EH (cell line): ENCODE data around the gene TJP1.
"Not testable (repeated sequence)": the region's sequence is repeated elsewhere in the genome, so short reads cannot be mapped to it uniquely, and the experiment has no call there.

Source experiments
- DNase-seq: peaks from one replicate; pipeline ENCODE4 v3.0.0-alpha.2; 2015; ENCODE audit warnings: low read depth

Gene TJP1

DNA sequence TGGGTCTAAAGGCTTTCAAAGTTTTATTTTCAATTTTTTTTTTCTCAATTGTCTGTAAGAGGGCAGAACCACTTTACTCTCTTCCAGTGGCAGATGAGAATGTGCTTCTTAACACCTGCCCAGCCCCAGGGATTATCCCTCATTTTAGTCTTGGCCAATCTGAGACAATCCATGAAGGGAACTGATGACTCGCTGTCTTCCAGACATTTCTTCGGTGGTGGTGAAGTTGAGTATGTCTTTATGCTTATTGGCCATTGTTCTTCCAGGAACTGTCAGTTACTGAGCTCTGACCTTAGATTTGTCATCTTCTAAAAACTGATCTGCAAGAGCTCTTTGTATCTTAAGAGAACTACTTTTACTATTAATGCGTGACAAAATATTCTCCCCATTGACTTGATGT is 139.5 kb downstream of the TJP1 start:
- DNase-seq: peak; percentile 30

DNA sequence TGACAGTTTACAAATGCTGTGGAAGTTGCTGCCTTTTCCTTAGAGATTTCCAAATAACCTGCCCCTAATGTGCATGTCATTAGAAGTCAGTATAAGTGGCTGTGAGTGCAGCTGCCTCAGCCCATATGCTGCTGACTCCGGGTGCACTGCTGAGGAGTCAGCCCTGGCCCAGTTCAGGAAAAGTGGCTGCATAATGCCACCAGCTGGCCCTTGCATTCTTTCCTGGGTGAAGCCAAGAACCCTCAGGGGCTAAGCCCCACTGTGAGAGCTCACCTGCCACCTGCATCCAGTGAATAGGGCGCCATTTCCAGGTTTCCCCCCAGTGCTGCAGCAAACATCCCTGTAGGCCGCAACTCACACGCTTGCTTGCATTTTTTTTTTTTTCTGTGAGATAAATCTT is 139.9 kb downstream of the TJP1 start:
- no peak for DNase-seq

DNA sequence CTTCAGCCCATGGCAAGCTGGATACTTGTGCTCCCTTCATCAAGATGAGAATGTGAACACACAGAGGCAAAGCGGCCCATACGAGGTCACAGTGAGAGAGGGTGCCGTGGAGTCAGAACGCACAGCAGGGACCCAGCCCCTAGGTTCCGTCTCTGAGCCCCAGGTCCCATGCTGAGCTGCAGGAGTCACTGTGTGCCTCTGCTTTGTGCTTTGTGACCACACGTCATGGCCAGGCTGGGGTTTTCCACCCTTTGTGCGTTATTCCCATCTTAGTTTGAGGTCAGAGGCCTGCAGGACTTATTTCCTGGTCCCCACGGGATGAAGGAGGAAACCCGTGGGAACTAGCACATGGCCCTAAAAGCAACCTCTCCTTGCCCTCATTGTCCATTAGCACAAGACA is 140.3 kb downstream of the TJP1 start:
- no peak for DNase-seq

DNA sequence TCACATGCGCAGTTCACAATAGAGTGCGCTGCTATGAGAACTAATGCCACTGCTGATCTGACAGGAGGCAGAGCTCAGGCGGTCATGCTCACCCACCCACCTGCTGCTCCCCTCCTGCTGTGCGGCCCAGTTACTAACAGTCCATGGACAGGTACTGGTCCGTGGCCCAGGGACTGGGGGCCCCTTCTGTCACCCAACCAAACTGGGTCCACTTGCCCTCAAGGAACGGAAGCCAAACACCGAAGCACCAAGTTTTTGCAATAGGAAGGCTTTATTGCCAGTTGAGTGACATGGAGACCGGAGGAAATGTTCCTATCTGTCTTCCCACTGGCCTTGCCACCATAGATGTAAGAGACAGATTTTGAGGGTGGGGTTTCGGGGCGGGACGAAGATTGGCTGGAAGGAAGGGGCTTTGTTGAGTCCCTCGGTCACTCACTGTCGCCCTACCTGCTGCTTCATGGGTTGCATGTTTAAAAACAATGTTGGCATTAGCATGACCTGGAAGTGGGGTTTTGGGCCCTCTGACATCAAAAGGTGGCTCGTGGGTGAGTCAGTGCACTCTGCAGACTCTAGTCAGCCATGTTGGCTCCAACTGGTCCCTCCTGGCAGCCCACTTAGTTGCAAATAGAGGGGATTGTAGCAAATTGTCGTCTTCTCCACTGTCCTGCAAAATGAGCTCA is 141.0 kb downstream of the TJP1 start:
- DNase-seq: no peak

DNA sequence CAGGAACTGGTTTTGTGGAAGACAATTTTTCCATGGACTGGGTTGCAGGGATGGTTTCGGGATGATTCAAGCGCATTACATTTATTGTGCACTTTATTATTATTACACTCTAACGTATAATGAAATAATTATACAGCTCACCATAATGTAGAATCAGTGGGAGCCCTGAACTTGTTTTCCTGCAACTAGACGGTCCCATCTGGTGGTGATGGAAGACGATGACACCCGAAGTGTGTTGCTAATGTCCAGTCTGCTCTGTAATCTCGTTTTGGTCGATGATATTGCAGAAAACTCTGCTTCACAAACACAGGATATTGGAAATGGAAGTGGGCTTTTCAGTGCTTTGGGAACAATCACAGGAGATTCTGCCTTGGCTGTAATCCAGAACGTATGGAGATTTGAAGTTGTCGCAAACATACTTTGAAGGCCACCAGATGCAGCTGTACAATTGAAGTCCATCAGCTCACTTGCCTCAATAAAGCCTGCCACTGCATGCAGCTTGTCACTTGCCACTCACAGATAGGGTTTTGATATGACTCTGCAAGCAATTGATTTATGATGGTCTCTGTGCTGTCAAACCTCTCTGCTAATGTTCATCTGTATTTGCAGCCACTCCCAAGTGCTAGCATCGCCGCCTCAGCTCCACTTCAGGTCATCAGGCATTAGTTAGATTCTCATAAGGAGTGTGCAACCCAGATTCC is 141.7 kb downstream of the TJP1 start:
- DNase-seq: peak; percentile 14

- no peak for DNase-seq
Measured at GRCh38 chr15:29678504-29679034, 143.7 kb downstream of the TJP1 start.

- no peak for DNase-seq
Measured at GRCh38 chr15:29677871-29678461, 144.3 kb downstream of the TJP1 start.

DNA sequence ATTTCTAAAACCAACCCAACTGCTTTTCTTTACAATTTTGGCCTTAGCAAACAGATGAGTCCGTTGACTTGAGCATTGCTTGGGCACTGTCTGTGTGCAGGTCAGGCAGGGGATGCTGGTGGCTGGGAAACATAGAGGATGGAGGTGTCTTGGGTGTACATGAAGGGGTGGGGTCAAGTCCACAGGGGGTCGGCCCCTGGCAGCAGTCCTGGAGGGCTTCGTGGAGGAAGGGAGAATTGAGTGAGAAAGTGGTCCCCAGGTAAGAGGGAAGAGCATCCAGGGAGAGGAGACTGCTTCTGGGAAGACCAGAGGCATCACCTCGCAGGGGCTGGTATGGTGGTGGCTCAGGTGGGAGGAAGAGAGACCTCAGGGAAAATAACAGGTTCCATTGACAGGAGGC is 144.8 kb downstream of the TJP1 start:
- DNase-seq: no peak

DNA sequence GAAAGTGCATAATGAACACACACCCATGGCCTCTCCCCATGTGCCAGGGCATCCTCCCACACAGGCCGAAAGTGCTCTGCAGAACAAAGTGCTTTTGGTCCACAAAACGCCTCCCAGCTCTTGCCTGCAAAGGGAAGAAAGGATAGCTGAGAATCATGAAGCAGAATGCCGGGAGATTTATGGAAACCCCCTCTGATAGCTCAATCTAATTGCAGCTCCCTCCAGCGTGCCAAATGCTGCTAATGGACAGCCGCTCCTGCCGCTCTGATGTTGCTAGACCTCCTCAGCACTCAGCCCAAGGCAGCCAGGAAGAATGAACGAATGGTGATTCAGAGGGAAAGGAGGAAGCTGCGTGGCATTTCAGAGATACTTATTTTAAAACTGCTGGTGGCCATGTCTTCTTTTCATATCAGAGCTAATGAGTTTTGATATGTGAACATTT is 145.3 kb downstream of the TJP1 start:
- peak; percentile 52 for DNase-seq

GRCh38 chr15:29676374-29676960 is 145.8 kb downstream of the TJP1 start:
- peak; percentile 56 for DNase-seq

- no peak for DNase-seq
Measured at GRCh38 chr15:29675791-29676301, 146.4 kb downstream of the TJP1 start.

GRCh38 chr15:29674661-29675533 is 147.4 kb downstream of the TJP1 start:
- DNase-seq: peak; percentile 59

DNA sequence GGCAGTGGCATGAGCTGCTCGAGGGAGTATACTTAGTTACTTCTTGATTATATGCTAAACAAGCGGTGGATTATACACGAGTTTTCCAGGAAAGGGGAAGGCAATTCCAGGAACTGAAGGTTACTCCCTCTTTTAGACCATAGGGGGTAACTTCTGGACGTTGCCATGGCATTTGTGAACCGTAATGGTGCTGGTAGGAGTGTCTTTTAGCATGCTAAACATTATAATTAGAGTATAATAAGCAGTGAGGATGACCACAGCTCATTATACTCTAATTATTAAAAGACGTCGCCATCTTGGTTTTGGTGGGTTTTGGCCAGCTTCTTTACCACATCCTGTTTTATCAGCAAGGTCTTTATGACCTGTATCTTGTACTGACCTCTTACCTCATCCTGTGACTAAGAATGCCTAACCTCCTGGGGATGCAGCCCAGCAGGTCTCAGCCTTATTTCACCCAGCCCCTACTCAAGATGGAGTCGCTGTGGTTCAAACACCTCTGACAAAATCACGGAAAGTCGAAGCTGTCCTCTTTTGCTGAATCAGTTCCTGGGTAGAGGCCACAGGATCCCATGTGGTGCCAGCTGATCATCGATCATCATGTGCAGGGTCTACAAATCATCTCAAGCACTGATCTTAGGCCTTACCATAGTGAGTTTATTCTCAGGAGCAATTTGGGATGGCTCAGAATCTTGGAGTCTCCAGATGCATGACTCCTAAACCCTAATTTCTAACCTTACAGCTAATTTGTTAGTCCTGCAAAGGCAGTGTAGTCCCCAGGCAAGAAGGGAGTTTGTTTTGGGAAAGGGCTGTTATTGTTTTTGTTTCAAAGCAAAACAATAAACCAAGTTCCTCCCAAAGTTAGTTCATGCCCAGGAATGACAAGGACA is 149.1 kb downstream of the TJP1 start:
- peak; percentile 11 for DNase-seq

DNA sequence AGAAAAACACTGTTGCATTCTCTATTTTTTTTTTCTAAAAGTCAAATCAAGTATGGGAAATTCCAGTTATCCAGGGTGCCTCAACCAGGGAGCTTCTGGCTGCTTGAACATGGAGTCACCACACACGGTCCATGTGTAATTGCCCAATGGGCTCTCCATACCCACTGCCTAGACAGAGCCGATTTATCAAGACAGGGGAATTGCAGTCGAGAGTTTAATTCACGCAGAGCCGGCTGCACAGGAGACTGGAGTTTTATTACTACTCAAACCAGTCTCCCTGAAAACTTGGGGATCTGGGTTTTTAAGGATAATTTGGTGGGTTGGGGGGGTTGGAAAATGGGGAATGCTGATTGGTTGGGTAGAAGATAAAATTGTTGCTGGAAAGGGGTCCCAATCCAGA is 149.8 kb downstream of the TJP1 start:
- no peak for DNase-seq

- DNase-seq: not testable (repeated sequence)
Measured at GRCh38 chr15:29672046-29672445, 150.2 kb downstream of the TJP1 start.

GRCh38 chr15:29670998-29671981 is 151.0 kb downstream of the TJP1 start:
- DNase-seq: peak; percentile 83

GRCh38 chr15:29670266-29670665 is 152.0 kb downstream of the TJP1 start:
- peak; percentile 4 for DNase-seq

DNA sequence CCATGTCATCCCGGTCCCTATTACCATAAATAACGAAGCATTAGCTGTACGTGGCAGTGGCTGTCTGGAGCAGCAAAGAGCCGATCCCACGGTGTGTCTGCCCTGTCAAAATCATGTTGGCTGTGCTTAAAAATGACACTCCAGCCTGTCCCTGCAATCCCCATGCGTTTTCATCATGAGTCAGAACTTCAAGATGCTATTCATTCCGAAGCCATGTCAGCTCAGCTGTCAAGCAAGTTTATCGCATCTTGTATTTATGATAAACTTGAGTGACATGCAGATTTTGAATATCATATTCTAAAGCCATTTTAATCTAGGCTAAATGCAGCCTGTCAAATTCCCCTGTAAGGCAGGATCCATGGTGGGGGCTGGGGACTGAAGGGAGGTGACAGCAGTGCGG is 152.4 kb downstream of the TJP1 start:
- peak; percentile 77 for DNase-seq

DNA sequence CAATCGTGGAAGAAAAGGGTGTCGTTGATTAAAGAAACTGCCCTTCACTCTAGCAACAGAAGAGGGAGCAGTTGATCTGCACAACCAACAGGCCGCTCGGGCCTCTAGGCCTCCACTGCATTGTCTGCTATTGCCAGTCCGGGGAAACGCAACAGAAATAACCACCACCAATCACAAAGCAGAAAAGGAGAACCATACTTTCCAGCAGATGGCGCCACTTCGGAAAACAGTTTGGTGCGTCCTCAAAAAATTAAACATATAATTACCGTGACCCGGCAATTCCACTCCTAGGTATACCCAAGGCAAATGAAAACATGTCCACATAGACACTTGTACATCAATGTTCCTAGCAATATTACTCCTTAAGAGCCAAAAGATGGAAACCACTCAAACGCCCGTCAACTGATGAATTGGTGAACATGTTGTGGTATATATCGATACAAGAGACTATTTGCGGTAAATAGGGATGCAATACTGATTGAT is 154.1 kb downstream of the TJP1 start:
- peak; percentile 82 for DNase-seq
